ENCODE data around the gene MAST1. TPM values are rescaled to one million over a fixed set of nuclear protein-coding genes. Genes with fewer than 3 reads are reported as not detected.
"Not testable (repeated sequence)": the region's sequence is repeated elsewhere in the genome, so short reads cannot be mapped to it uniquely, and the experiment has no call there.

The MAST1 gene
- total RNA-seq, 1 donor from 2014 or later = 0.15 TPM

- DNase-seq (no peak), ATAC-seq (no peak)
- Histone ChIP-seq H3K4me3 (no peak overlapping the region), H3K4me1 (no peaks in the 10 kb centered on the region), H3K27me3 (ENCODE audit: low read depth) (no peaks in the 10 kb centered on the region), H3K9me3 (no peaks in the 10 kb centered on the region), H3K36me3 (peaks cover 39% of the 10 kb centered on the region), H3K27ac (no peak overlapping the region)
- no peak for TF ChIP-seq CTCF (IDR thresholded peaks at IDR 0.05)
- intact Hi-C loops (cut with DNase I) = no loop called here
These were observed 61.7 kb downstream of the MAST1 start for GRCh38 chr19:12899891-12900518.

- Histone ChIP-seq H3K4me1 (peaks cover under 1% of the 10 kb centered on the region), H3K27me3 (ENCODE audit: low read depth) (no peaks in the 10 kb centered on the region), H3K4me3 (no peak overlapping the region), H3K36me3 (no peaks in the 10 kb centered on the region), H3K27ac (no peak overlapping the region), H3K9me3 (no peaks in the 10 kb centered on the region)
- DNase-seq (no peak), ATAC-seq (peak; percentile 71 to 84)
- TF ChIP-seq CTCF (IDR thresholded peaks at IDR 0.05) = no peak
- intact Hi-C loops (cut with DNase I) = no loop called here
These were observed 68.9 kb downstream of the MAST1 start for GRCh38 chr19:12907166-12907565.

- Histone ChIP-seq H3K4me1 (peaks cover 22% of the 10 kb centered on the region), H3K9me3 (no peaks in the 10 kb centered on the region), H3K4me3 (peak overlapping the region; percentile 28), H3K27ac (peak overlapping the region; percentile 65), H3K36me3 (no peaks in the 10 kb centered on the region), H3K27me3 (ENCODE audit: low read depth) (no peaks in the 10 kb centered on the region)
- no peak for TF ChIP-seq CTCF (IDR thresholded peaks at IDR 0.05)
- DNase-seq = no peak
- no peak for ATAC-seq
- intact Hi-C loops (cut with DNase I) = no loop called here
These were observed 74.3 kb downstream of the MAST1 start for GRCh38 chr19:12912571-12912970.

GRCh38 chr19:12913011-12913561 lies 74.8 kb downstream of the MAST1 start:
- intact Hi-C loops (cut with DNase I) = no loop called here
- no peaks in the 10 kb centered on the region for H3K9me3 ChIP-seq
- TF ChIP-seq CTCF (IDR thresholded peaks at IDR 0.05) = no peak
- H3K4me1 ChIP-seq = peaks cover 22% of the 10 kb centered on the region
- peak; percentile 77 for DNase-seq
- no peaks in the 10 kb centered on the region for H3K27me3 ChIP-seq (ENCODE audit: low read depth)
- peak overlapping the region; percentile 28 for H3K4me3 ChIP-seq
- H3K27ac ChIP-seq = peak overlapping the region; percentile 65
- no peaks in the 10 kb centered on the region for H3K36me3 ChIP-seq
- ATAC-seq = peak; percentile 74 to 79

GRCh38 chr19:12913851-12914690 lies 75.8 kb downstream of the MAST1 start:
- Histone ChIP-seq H3K36me3 (no peaks in the 10 kb centered on the region), H3K27ac (peak overlapping the region; percentile 65), H3K4me1 (peaks cover 26% of the 10 kb centered on the region), H3K9me3 (no peaks in the 10 kb centered on the region), H3K27me3 (ENCODE audit: low read depth) (no peaks in the 10 kb centered on the region), H3K4me3 (no peak overlapping the region)
- DNase-seq (no peak), ATAC-seq (peak; percentile 18 to 47)
- TF ChIP-seq CTCF (IDR thresholded peaks at IDR 0.05) = no peak
- intact Hi-C loops (cut with DNase I) = no loop called here

GRCh38 chr19:12915860-12916259 lies 77.5 kb downstream of the MAST1 start:
- H3K36me3 ChIP-seq; intact Hi-C loops (cut with DNase I); H3K9me3 ChIP-seq; DNase-seq; H3K4me3 ChIP-seq; H3K27ac ChIP-seq; H3K27me3 ChIP-seq (ENCODE audit: low read depth); ATAC-seq: not testable (repeated sequence)
- H3K4me1 ChIP-seq = peaks cover 27% of the 10 kb centered on the region
